A673 (cell line): ENCODE results near the gene SCAMP4. TPM values are rescaled to one million over a fixed set of nuclear protein-coding genes. Genes with fewer than 3 reads are reported as not detected.

Experiments
- BruUV-seq: library from RNA; stranded (reverse); fragments of 400-500 nt; replicated peaks from 2 replicates; lab custom pipeline; 2021; lab: Mats Ljungman, UMichigan
- CTCF ChIA-PET: fragments of 300-600 bp; sonication (Branson Sonifier 250); formaldehyde crosslinking; loops from one replicate; lab custom pipeline; 2022; ENCODE audit warnings: antibody characterized with exemption; lab: Charles Lee
- POLR2A ChIA-PET: fragments of 300-600 bp; sonication (Branson Sonifier 250); formaldehyde crosslinking; loops from one replicate; lab custom pipeline; 2022; ENCODE audit warnings: antibody characterized with exemption; ENCODE audit not compliant: low non-redundant PET; lab: Charles Lee
- DNase-seq: peaks from one replicate; pipeline ENCODE4 v3.0.0-alpha.2; 2015; ENCODE audit warnings: low spot score
- H3K27ac ChIP-seq: fragments of 200-600 bp; sonication (generic); 2 replicates; pipeline ENCODE4 v1.5.1; 2016; ENCODE audit warnings: mixed run types, low read depth, mild to moderate bottlenecking, mixed read lengths, antibody characterized with exemption, low read length; ENCODE audit not compliant: poor library complexity, severe bottlenecking
- H3K27me3 ChIP-seq: fragments of 200-600 bp; sonication (generic); replicated peaks from 2 replicates; pipeline ENCODE4 v1.6.1; 2017; ENCODE audit warnings: mixed run types, low read depth, mild to moderate bottlenecking, mixed read lengths, antibody characterized with exemption, low read length; ENCODE audit not compliant: insufficient read depth, poor library complexity
- H3K36me3 ChIP-seq: fragments of 200-600 bp; sonication (generic); 2 replicates; pipeline ENCODE4 v1.6.1; 2016; ENCODE audit warnings: mixed run types, mild to moderate bottlenecking, mixed read lengths, antibody characterized with exemption, low read length; ENCODE audit not compliant: insufficient read depth, poor library complexity, severe bottlenecking
- H3K4me1 ChIP-seq: fragments of 200-600 bp; sonication (generic); 2 replicates; pipeline ENCODE4 v1.6.1; 2017; ENCODE audit warnings: mixed run types, mild to moderate bottlenecking, mixed read lengths, antibody characterized with exemption, low read length; ENCODE audit not compliant: insufficient read depth, poor library complexity, severe bottlenecking
- H3K4me3 ChIP-seq: fragments of 200-600 bp; sonication (generic); 2 replicates; pipeline ENCODE4 v1.5.1; 2016; ENCODE audit warnings: low read depth, mixed run types, mild to moderate bottlenecking, mixed read lengths, low read length; ENCODE audit not compliant: poor library complexity, severe bottlenecking
- H3K9me3 ChIP-seq: fragments of 200-600 bp; sonication (generic); 2 replicates; pipeline ENCODE4 v1.6.1; 2016; ENCODE audit warnings: mixed run types, low read depth, mild to moderate bottlenecking, mixed read lengths, antibody characterized with exemption, low read length; ENCODE audit not compliant: poor library complexity, severe bottlenecking
- EZH2 ChIP-seq: fragments of 200-600 bp; sonication (generic); IDR thresholded peaks from 2 replicates; pipeline ENCODE4 v1.6.1; 2017; ENCODE audit warnings: borderline replicate concordance, low read depth, mild to moderate bottlenecking, mixed read lengths, antibody characterized with exemption, low read length; ENCODE audit not compliant: poor library complexity, severe bottlenecking
- intact Hi-C: fragments of 100-400 bp; cut with micrococcal nuclease; formaldehyde crosslinking; loops from one replicate; pipeline ENCODE4 v1.10.0; 2022; ENCODE audit not compliant: unreplicated experiment
- total RNA-seq: library from RNA; stranded (reverse); gene quantifications from 2 replicates; pipeline ENCODE4 v1.2.3, GENCODE V29; 2021
- TF ChIP-seq, protein P1 (sequence below): fragments of 300-800, 200-600 bp; sonication (generic); conservative IDR thresholded peaks from 2 replicates; pipeline ENCODE4 v1.5.1; 2017; ENCODE audit warnings: low read depth, mild to moderate bottlenecking, antibody characterized with exemption, low read length, moderate library complexity, mixed read lengths

Gene SCAMP4
- total RNA-seq, 1 experiment from 2014 or later: 88.4 TPM

DNA sequence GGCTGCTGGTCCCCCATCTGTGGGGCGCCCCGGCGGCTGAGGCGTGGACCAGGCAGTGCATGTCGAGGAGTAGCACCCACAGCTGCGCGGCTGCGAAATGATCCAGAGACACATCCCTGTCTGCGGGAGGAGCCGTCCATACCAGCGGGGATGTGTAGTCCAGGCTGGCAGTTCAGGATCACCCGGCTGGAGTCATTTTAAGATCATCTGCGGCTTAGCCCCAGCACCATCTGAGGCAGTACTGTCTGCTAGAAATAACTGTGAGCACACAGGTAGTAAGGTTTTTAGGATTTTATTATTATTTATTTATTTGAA, 3.1 kb downstream of the SCAMP4 start:
- Histone ChIP-seq H3K9me3 (no peaks in the 10 kb centered on the region), H3K4me3 (no peak overlapping the region), H3K27me3 (no peaks in the 10 kb centered on the region), H3K36me3 (peaks cover 16% of the 10 kb centered on the region), H3K27ac (no peak overlapping the region), H3K4me1 (peaks cover 17% of the 10 kb centered on the region)
- intact Hi-C loops: no loop called here
- TF ChIP-seq, protein P1, sequence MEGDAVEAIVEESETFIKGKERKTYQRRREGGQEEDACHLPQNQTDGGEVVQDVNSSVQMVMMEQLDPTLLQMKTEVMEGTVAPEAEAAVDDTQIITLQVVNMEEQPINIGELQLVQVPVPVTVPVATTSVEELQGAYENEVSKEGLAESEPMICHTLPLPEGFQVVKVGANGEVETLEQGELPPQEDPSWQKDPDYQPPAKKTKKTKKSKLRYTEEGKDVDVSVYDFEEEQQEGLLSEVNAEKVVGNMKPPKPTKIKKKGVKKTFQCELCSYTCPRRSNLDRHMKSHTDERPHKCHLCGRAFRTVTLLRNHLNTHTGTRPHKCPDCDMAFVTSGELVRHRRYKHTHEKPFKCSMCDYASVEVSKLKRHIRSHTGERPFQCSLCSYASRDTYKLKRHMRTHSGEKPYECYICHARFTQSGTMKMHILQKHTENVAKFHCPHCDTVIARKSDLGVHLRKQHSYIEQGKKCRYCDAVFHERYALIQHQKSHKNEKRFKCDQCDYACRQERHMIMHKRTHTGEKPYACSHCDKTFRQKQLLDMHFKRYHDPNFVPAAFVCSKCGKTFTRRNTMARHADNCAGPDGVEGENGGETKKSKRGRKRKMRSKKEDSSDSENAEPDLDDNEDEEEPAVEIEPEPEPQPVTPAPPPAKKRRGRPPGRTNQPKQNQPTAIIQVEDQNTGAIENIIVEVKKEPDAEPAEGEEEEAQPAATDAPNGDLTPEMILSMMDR: no peak
- no peak for TF ChIP-seq EZH2
- ChIA-PET CTCF (no interaction called here), POLR2A (no interaction called here)
- no TSS peak for BruUV-seq
- DNase-seq: no peak

DNA sequence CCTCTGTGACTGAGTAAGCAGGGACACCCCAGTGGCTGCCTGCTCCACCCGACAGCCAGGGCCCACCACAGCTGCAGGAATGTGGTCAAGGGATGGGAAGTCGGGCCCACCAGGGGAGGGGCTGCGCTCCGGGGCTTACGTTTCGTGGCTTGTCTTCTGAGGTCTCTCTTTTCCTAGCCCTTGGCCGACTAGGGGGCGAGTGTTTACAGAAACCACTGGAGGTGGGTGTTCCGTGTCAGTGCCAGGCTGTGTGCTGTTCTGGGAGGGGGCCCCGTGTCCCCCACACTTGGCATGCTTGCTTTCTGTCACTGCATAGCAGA, 4.5 kb downstream of the SCAMP4 start:
- H3K27ac ChIP-seq: no peak overlapping the region
- peaks cover 21% of the 10 kb centered on the region for H3K36me3 ChIP-seq
- intact Hi-C loops: no loop called here
- no peak overlapping the region for H3K4me3 ChIP-seq
- POLR2A ChIA-PET: no interaction called here
- TF ChIP-seq, protein P1: no peak
- TF ChIP-seq EZH2: no peak
- no peaks in the 10 kb centered on the region for H3K27me3 ChIP-seq
- CTCF ChIA-PET: no interaction called here
- H3K9me3 ChIP-seq: no peaks in the 10 kb centered on the region
- BruUV-seq: no TSS peak
- DNase-seq: no peak
- H3K4me1 ChIP-seq: peaks cover 13% of the 10 kb centered on the region

DNA sequence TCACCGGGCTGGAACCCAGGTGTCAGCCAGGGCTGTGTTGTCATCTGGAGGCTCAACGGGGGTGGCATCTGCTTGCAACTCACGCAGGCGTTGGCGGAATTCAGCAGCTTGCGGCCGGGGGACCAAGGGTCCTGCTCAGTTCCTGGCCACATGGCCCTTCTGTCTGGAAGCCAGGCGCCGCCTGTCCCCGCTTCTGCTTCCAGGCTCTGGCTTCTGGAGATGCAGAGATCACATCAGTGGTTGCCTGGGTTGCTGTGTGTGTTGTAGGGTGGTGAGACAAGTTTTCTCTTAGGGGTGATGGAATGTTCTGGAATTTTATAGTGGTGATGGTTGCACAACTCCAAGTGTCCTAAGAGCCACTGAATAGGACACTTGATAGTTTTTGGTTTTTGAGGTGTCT, 5.0 kb downstream of the SCAMP4 start:
- POLR2A ChIA-PET: no interaction called here
- Histone ChIP-seq H3K27me3 (no peaks in the 10 kb centered on the region), H3K27ac (no peak overlapping the region), H3K36me3 (peaks cover 23% of the 10 kb centered on the region), H3K9me3 (no peaks in the 10 kb centered on the region), H3K4me1 (peaks cover 10% of the 10 kb centered on the region), H3K4me3 (no peak overlapping the region)
- DNase-seq: no peak
- CTCF ChIA-PET: no interaction called here
- BruUV-seq: no TSS peak
- intact Hi-C loops: no loop called here
- TF ChIP-seq, protein P1: no peak
- TF ChIP-seq EZH2: no peak
